HL-60 (cell line): ENCODE data around the gene PLAAT2.
A peak's percentile ranks its signal among the peaks of the same experiment; 100 is the strongest.

ENCODE experiments used
- DNase-seq, 2 experiments: peaks; one replicate each; pipeline ENCODE4 v3.0.0-alpha.2; 2010 to 2020; ENCODE audit warnings: low read depth in 1 of 2, low spot score in 1 of 2
- H3K27ac ChIP-seq: fragments of 250-450 bp; sonication (Bioruptor Pico); replicated peaks from 2 replicates; pipeline ENCODE4 v1.5.1; 2020; ENCODE audit warnings: mild to moderate bottlenecking, moderate library complexity
- H3K27me3 ChIP-seq: fragments of 250-450 bp; sonication (Bioruptor Pico); 2 replicates; pipeline ENCODE4 v1.5.1; 2021; ENCODE audit warnings: mild to moderate bottlenecking, moderate library complexity; ENCODE audit not compliant: insufficient read depth, poor library complexity, severe bottlenecking
- H3K4me3 ChIP-seq: replicated peaks from 2 replicates; pipeline ENCODE4 v1.5.1; 2011; ENCODE audit warnings: mild to moderate bottlenecking, control low read depth, low read length; ENCODE audit not compliant: insufficient read depth
- GABPA ChIP-seq: IDR thresholded peaks from 2 replicates; pipeline ENCODE4 v1.6.1; 2012; ENCODE audit warnings: low read depth
- POLR2AphosphoS5 ChIP-seq: IDR thresholded peaks from 2 replicates; pipeline ENCODE4 v1.6.1; 2012; ENCODE audit warnings: low read depth
- SPI1 ChIP-seq: IDR thresholded peaks from 2 replicates; pipeline ENCODE4 v1.6.1; 2012; ENCODE audit warnings: low read depth, mild to moderate bottlenecking, borderline replicate concordance
- TF ChIP-seq, protein P1 (sequence below): IDR thresholded peaks from one replicate; pipeline ENCODE4 v1.5.1; 2011; ENCODE audit warnings: low read length, control low read depth, inconsistent platforms; ENCODE audit not compliant: insufficient read depth
- TF ChIP-seq, protein P2 (sequence below): IDR thresholded peaks from 2 replicates; pipeline ENCODE4 v1.6.1; 2012; ENCODE audit warnings: low read depth; ENCODE audit not compliant: insufficient replicate concordance

PLAAT2 gene

DNA sequence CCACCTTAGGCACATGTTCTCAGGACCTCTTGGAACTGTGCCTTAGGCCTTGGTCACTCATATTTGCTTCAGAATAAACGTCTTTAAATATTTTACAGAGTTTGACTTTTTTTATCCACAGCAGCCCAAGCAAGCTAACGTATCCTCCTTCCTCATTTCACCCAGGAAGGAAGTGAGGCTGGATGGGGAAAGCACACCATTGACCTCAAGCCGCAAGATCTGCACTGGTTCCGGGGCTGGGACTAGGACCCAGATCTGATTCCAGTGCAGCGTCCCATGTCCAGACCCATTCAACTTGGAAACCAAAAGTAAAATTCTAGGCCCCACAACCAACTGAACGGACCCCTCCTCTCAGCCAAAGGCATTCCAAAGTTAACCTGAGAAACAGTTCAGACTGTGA, 59.7 kb downstream of the PLAAT2 start:
- peak; percentile 52 to 92 for DNase-seq

More for the DNA sequence above, 59.7 kb downstream of the PLAAT2 start:
- no peaks in the 10 kb centered on the region for H3K27me3 ChIP-seq
- TF ChIP-seq GABPA (peak; percentile 61), SPI1 (peak; percentile 98), POLR2AphosphoS5 (peak; percentile 92)
- TF ChIP-seq, protein P1, sequence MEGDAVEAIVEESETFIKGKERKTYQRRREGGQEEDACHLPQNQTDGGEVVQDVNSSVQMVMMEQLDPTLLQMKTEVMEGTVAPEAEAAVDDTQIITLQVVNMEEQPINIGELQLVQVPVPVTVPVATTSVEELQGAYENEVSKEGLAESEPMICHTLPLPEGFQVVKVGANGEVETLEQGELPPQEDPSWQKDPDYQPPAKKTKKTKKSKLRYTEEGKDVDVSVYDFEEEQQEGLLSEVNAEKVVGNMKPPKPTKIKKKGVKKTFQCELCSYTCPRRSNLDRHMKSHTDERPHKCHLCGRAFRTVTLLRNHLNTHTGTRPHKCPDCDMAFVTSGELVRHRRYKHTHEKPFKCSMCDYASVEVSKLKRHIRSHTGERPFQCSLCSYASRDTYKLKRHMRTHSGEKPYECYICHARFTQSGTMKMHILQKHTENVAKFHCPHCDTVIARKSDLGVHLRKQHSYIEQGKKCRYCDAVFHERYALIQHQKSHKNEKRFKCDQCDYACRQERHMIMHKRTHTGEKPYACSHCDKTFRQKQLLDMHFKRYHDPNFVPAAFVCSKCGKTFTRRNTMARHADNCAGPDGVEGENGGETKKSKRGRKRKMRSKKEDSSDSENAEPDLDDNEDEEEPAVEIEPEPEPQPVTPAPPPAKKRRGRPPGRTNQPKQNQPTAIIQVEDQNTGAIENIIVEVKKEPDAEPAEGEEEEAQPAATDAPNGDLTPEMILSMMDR = no peak
- TF ChIP-seq, protein P2, sequence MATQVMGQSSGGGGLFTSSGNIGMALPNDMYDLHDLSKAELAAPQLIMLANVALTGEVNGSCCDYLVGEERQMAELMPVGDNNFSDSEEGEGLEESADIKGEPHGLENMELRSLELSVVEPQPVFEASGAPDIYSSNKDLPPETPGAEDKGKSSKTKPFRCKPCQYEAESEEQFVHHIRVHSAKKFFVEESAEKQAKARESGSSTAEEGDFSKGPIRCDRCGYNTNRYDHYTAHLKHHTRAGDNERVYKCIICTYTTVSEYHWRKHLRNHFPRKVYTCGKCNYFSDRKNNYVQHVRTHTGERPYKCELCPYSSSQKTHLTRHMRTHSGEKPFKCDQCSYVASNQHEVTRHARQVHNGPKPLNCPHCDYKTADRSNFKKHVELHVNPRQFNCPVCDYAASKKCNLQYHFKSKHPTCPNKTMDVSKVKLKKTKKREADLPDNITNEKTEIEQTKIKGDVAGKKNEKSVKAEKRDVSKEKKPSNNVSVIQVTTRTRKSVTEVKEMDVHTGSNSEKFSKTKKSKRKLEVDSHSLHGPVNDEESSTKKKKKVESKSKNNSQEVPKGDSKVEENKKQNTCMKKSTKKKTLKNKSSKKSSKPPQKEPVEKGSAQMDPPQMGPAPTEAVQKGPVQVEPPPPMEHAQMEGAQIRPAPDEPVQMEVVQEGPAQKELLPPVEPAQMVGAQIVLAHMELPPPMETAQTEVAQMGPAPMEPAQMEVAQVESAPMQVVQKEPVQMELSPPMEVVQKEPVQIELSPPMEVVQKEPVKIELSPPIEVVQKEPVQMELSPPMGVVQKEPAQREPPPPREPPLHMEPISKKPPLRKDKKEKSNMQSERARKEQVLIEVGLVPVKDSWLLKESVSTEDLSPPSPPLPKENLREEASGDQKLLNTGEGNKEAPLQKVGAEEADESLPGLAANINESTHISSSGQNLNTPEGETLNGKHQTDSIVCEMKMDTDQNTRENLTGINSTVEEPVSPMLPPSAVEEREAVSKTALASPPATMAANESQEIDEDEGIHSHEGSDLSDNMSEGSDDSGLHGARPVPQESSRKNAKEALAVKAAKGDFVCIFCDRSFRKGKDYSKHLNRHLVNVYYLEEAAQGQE = no peak
- H3K4me3 ChIP-seq = no peak overlapping the region
- peak overlapping the region; percentile 91 for H3K27ac ChIP-seq
